Measurements from ENCODE around the gene ANKIB1.

- no peak for TF ChIP-seq POLR2A (IDR thresholded peaks at IDR 0.05)
- no peak for TF ChIP-seq CTCF (IDR thresholded peaks at IDR 0.05 in 8 of 11, conservative IDR thresholded peaks at IDR 0.05 in 3 of 11)
- no peak for TF ChIP-seq POLR2AphosphoS5 (IDR thresholded peaks at IDR 0.05)
Measured at GRCh38 chr7:92397542-92397941, 151.8 kb downstream of the ANKIB1 start.
